H1 (cell line): ENCODE results near the gene APP. TPM values are rescaled to one million over a fixed set of nuclear protein-coding genes. Genes with fewer than 3 reads are reported as not detected.
"Not testable (repeated sequence)": the region's sequence is repeated elsewhere in the genome, so short reads cannot be mapped to it uniquely, and the experiment has no call there.

ENCODE experiments used
- CTCF ChIA-PET: fragments of 300-600 bp; sonication (Branson Sonifier 250); formaldehyde crosslinking; loops from one replicate; lab custom pipeline; 2021; ENCODE audit not compliant: partially characterized antibody; lab: Charles Lee
- POLR2A ChIA-PET: fragments of 300-600 bp; sonication (Branson Sonifier 250); formaldehyde crosslinking; loops from one replicate; lab custom pipeline; 2021; ENCODE audit warnings: inconsistent platforms; ENCODE audit not compliant: partially characterized antibody; lab: Charles Lee
- DNase-seq, 2 experiments: peaks; one replicate each; pipeline versions ENCODE4 v3.0.0 to v3.0.0-alpha.2; 2010 to 2022; ENCODE audit warnings: low spot score in 2 of 2, low read depth in 1 of 2, mixed read lengths in 1 of 2
- FAIRE-seq: peaks from 2 replicates; lab custom pipeline; 2011; peaks lifted over from hg19 to GRCh38; lab: Jason Lieb, UNC
- H2AFZ ChIP-seq: 2 replicates; pipeline ENCODE4 v1.8.1; 2012; ENCODE audit warnings: low read length, inconsistent platforms
- H2AK5ac ChIP-seq: 2 replicates; pipeline ENCODE4 v1.6.1; 2013; ENCODE audit warnings: low read depth, low read length
- H2BK120ac ChIP-seq: replicated peaks from 2 replicates; pipeline ENCODE3; 2013; ENCODE audit warnings: low read depth, low read length, inconsistent platforms
- H2BK12ac ChIP-seq: 2 replicates; pipeline ENCODE4 v1.6.1; 2013; ENCODE audit warnings: low read depth, low read length
- H2BK15ac ChIP-seq: 2 replicates; pipeline ENCODE4 v1.6.1; 2013; ENCODE audit warnings: low read length
- H2BK20ac ChIP-seq: 2 replicates; pipeline ENCODE4 v1.6.1; 2013; ENCODE audit warnings: low read length
- H2BK5ac ChIP-seq: 2 replicates; pipeline ENCODE4 v1.6.1; 2013; ENCODE audit warnings: low read depth, low read length
- H3K14ac ChIP-seq: 2 replicates; pipeline ENCODE4 v1.6.1; 2013; ENCODE audit warnings: inconsistent platforms; ENCODE audit not compliant: insufficient read length
- H3K18ac ChIP-seq: 2 replicates; pipeline ENCODE4 v1.6.1; 2013; ENCODE audit warnings: low read length; ENCODE audit errors: extremely low read depth
- H3K23ac ChIP-seq: 2 replicates; pipeline ENCODE4 v1.6.1; 2013; ENCODE audit warnings: inconsistent platforms; ENCODE audit not compliant: insufficient read length
- H3K23me2 ChIP-seq: 2 replicates; pipeline ENCODE4 v1.6.1; 2013; ENCODE audit warnings: low read depth, low read length
- H3K27ac ChIP-seq: 2 replicates; pipeline ENCODE4 v1.6.1; 2011; ENCODE audit warnings: low read depth, low read length, inconsistent platforms
- H3K27me3 ChIP-seq, 4 experiments: replicated peaks in 1 of 4; 1 replicate in 1 of 4; 2 replicates in 3 of 4; pipeline versions ENCODE4 v1.6.1 to v1.8.1; 2011 to 2013; ENCODE audit warnings: low read length in 3 of 4, mild to moderate bottlenecking in 3 of 4, inconsistent platforms in 2 of 4, mixed read lengths in 2 of 4, moderate library complexity in 1 of 4; ENCODE audit not compliant: control insufficient read depth in 3 of 4, insufficient read depth in 3 of 4; ENCODE audit errors: extremely low read depth in 1 of 4
- H3K36me3 ChIP-seq, 4 experiments: 2 replicates each; pipeline versions ENCODE4 v1.6.1 to v1.8.1; 2011 to 2013; ENCODE audit warnings: mild to moderate bottlenecking in 4 of 4, low read length in 3 of 4, moderate library complexity in 2 of 4, control low read depth in 1 of 4, inconsistent platforms in 1 of 4; ENCODE audit not compliant: insufficient read depth in 4 of 4, control insufficient read depth in 2 of 4
- H3K4ac ChIP-seq: replicated peaks from 2 replicates; pipeline ENCODE3; 2013; ENCODE audit warnings: low read length, low read depth, mixed read lengths, inconsistent platforms; ENCODE audit not compliant: insufficient read length
- H3K4me1 ChIP-seq, 4 experiments: replicated peaks in 1 of 4; 1 replicate in 1 of 4; 2 replicates in 3 of 4; pipeline versions ENCODE4 v1.6.1 to v1.8.1; 2011 to 2013; ENCODE audit warnings: low read length in 3 of 4, inconsistent platforms in 2 of 4, mixed read lengths in 1 of 4; ENCODE audit not compliant: insufficient read depth in 4 of 4, control insufficient read depth in 3 of 4
- H3K4me2 ChIP-seq, 2 experiments: 2 replicates each; pipeline versions ENCODE4 v1.6.1 to v1.8.1; 2011 to 2013; ENCODE audit warnings: low read depth in 2 of 2, low read length in 2 of 2, control low read depth in 1 of 2, inconsistent platforms in 1 of 2, mild to moderate bottlenecking in 1 of 2; ENCODE audit not compliant: insufficient read depth in 1 of 2
- H3K4me3 ChIP-seq, 4 experiments: fragments of 200-600, 300-600 bp in 1 of 4; sonication (generic), shearing (Covaris generic), sonication (Bioruptor Twin) in 1 of 4; 2 replicates each; pipeline versions ENCODE4 v1.5.1 to v1.8.1; 2011 to 2016; ENCODE audit warnings: low read length in 4 of 4, low read depth in 3 of 4, control low read depth in 2 of 4, inconsistent platforms in 2 of 4, mild to moderate bottlenecking in 2 of 4, mixed read lengths in 1 of 4, moderate library complexity in 1 of 4; ENCODE audit not compliant: insufficient read depth in 2 of 4; ENCODE audit errors: extremely low read depth in 1 of 4
- H3K56ac ChIP-seq: replicated peaks from 2 replicates; pipeline ENCODE3; 2013; ENCODE audit warnings: low read depth, mild to moderate bottlenecking, mixed read lengths, low read length, inconsistent platforms; ENCODE audit not compliant: insufficient read length
- H3K79me1 ChIP-seq: 2 replicates; pipeline ENCODE4 v1.6.1; 2013; ENCODE audit warnings: low read depth, low read length, control low read depth
- H3K79me2 ChIP-seq, 2 experiments: 2 replicates each; pipeline versions ENCODE4 v1.6.1 to v1.8.1; 2012 to 2013; ENCODE audit warnings: low read length in 2 of 2, mild to moderate bottlenecking in 2 of 2, inconsistent platforms in 1 of 2; ENCODE audit not compliant: insufficient read depth in 2 of 2, control insufficient read depth in 1 of 2
- H3K9ac ChIP-seq, 4 experiments: replicated peaks in 1 of 4; 1 replicate in 1 of 4; 2 replicates in 3 of 4; pipeline versions ENCODE4 v1.6.1 to v1.8.1; 2011 to 2013; ENCODE audit warnings: low read depth in 3 of 4, low read length in 3 of 4, control low read depth in 2 of 4, mild to moderate bottlenecking in 2 of 4, moderate library complexity in 2 of 4, inconsistent platforms in 1 of 4; ENCODE audit errors: extremely low read depth in 1 of 4
- H3K9me3 ChIP-seq, 2 experiments: 2 replicates each; pipeline versions ENCODE4 v1.6.1 to v1.8.1; 2012 to 2013; ENCODE audit warnings: mild to moderate bottlenecking in 2 of 2, moderate library complexity in 2 of 2, control low read depth in 1 of 2, inconsistent platforms in 1 of 2, low read depth in 1 of 2, low read length in 1 of 2, mixed read lengths in 1 of 2; ENCODE audit not compliant: insufficient read depth in 2 of 2
- H4K20me1 ChIP-seq, 2 experiments: replicated peaks in 1 of 2; 2 replicates each; pipeline versions ENCODE3 to v1.8.1; 2011 to 2013; ENCODE audit warnings: inconsistent platforms in 2 of 2, low read length in 2 of 2, mild to moderate bottlenecking in 1 of 2; ENCODE audit not compliant: insufficient read depth in 2 of 2, control insufficient read depth in 1 of 2
- H4K5ac ChIP-seq: 2 replicates; pipeline ENCODE4 v1.6.1; 2013; ENCODE audit warnings: low read length, low read depth, mixed read lengths, inconsistent platforms; ENCODE audit not compliant: insufficient read length
- H4K8ac ChIP-seq: 2 replicates; pipeline ENCODE4 v1.8.0; 2013; ENCODE audit warnings: mild to moderate bottlenecking, moderate library complexity, low read length, inconsistent platforms; ENCODE audit not compliant: insufficient read depth; ENCODE audit errors: extremely low read depth
- H4K91ac ChIP-seq: replicated peaks from 2 replicates; pipeline ENCODE3; 2013; ENCODE audit warnings: low read length, mixed read lengths, inconsistent platforms; ENCODE audit not compliant: insufficient read length
- WGBS, 2 experiments: shearing (Covaris generic) in 1 of 2; methylation state at CpG; one replicate each; pipeline versions ENCODE4 v1.1.6 to v1.1.7; 2013 to 2015; ENCODE audit warnings: low lambda C conversion rate in 2 of 2, mixed read lengths in 2 of 2, inconsistent platforms in 1 of 2, low coverage in 1 of 2, missing lambda C conversion rate in 1 of 2; ENCODE audit not compliant: insufficient replicate concordance in 2 of 2, insufficient coverage in 1 of 2, insufficient read length in 1 of 2; ENCODE audit errors: extremely low coverage in 1 of 2, missing lambda C conversion rate in 1 of 2; 5-methylcytosine and 5-hydroxymethylcytosine counted together
- polyA plus RNA-seq, 7 experiments: library from polyadenylated mRNA; depleted of rRNA in 3 of 7; stranded (reverse) in 5 of 7; unstranded in 2 of 7; fragments of >200 nt in 5 of 7; fragments of 200-250 nt in 2 of 7; gene quantifications; 1 replicate in 5 of 7; 2 replicates in 1 of 7; 4 replicates in 1 of 7; pipeline versions ENCODE4 v1.2.1 to v1.2.3, GENCODE V29; 2011 to 2013; ENCODE audit warnings: missing spikeins in 2 of 7, mixed read lengths in 2 of 7
- total RNA-seq: library from RNA; stranded (reverse); fragmentation: NEBNext Ultra II Directional; extraction: Animal tissue kit (Norgen Biotek cat#: 25700); gene quantifications from 2 replicates; pipeline ENCODE4 v1.2.1, GENCODE V29; 2021

Gene APP
- total and polyA plus RNA-seq, 2 of the 8 experiments (the other 6 are each of a cell fraction or from before 2014, with no cell fraction given): 375 to 551 TPM

DNA sequence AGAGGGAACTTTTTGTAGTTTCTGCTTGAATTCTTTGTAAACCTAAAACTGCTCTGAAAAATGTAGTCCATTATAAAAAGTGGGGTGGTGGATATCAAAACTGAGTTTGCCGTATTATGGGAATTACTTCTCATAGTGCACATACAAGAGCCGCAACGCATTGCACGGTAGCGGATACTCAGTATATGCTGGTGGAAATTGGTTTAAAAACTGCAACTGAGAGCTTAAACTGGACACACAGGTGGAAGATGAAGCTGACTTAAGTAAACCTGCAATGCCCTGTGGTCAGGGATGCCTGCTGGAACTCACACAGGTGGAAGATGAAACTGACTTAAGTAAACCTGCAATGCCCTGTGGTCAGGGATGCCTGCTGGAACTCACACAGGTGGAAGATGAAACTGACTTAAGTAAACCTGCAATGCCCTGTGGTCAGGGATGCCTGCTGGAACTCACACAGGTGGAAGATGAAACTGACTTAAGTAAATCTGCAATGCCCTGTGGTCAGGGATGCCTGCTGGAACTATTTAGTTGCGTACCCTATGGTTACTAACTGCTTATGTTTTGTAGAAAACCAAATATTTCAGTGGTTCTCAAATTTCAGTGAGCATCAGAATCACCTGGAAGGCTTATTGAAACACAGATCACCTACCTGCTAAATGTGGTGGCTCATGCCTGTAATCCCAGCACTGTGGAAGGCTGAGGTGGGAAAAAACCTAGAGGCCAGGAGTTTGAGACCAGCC lies 147.8 kb downstream of the APP start:
- 99% methylated on average over 6 of the region's 6 CpGs; no CpG with 5 or more reads in 1 of the 2 experiments for WGBS, 2 experiments
- H3K18ac ChIP-seq, H3K79me1 ChIP-seq, H3K9me3 ChIP-seq, H3K27me3 ChIP-seq, H4K8ac ChIP-seq, H3K9ac ChIP-seq, H3K23me2 ChIP-seq, H2BK15ac ChIP-seq, H2BK5ac ChIP-seq, H3K4me2 ChIP-seq, H2BK120ac ChIP-seq, H3K4me1 ChIP-seq, H4K91ac ChIP-seq, H3K23ac ChIP-seq, H3K14ac ChIP-seq, H2BK12ac ChIP-seq, H2BK20ac ChIP-seq, H3K27ac ChIP-seq, H2AK5ac ChIP-seq, CTCF ChIA-PET, H4K20me1 ChIP-seq, H3K4me3 ChIP-seq, FAIRE-seq, H3K56ac ChIP-seq, H3K4ac ChIP-seq, H4K5ac ChIP-seq, DNase-seq, H2AFZ ChIP-seq: not testable (repeated sequence)
- POLR2A ChIA-PET: interaction anchor here (0.9 kb wide), 1 partner anchor 13 kb away, joined by 3 read pairs; no protein-coding TSS in a partner anchor
- peaks cover 0 to 74% of the 10 kb centered on the region in 2 experiments; a peak in 2 of 4 replicates for H3K79me2 ChIP-seq
- H3K36me3 ChIP-seq: peaks cover 0 to 16% (median 9%) of the 10 kb centered on the region in 4 experiments; a peak in 6 of 8 replicates
